Right forelimb (tissue), 1 donor: ENCODE results near the gene KIR2DL1.
"Not testable (repeated sequence)": the region's sequence is repeated elsewhere in the genome, so short reads cannot be mapped to it uniquely, and the experiment has no call there.

Experiments used
- DNase-seq: peaks from one replicate; pipeline ENCODE4 v3.0.0-alpha.2; 2018

Gene KIR2DL1

DNA sequence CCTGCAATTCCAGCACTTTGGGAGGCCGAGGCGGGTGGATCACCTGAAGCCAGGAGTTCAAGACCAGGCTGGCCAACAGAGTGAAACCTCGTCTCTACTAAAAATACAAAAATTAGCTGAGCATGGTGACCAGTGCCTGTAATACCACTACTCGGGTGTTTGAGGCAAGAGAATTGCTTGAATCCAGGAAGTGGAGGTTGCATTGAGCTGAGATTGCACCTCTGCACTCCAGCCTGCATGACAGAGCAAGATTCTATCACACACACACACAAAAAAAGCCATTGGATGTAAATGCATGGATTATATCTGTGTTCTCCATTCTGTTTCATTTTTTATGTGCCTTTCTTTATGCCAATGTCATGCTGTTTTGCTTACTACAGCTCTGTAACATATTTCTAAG lies 54.8 kb downstream of the KIR2DL1 start:
- not testable (repeated sequence) for DNase-seq

DNA sequence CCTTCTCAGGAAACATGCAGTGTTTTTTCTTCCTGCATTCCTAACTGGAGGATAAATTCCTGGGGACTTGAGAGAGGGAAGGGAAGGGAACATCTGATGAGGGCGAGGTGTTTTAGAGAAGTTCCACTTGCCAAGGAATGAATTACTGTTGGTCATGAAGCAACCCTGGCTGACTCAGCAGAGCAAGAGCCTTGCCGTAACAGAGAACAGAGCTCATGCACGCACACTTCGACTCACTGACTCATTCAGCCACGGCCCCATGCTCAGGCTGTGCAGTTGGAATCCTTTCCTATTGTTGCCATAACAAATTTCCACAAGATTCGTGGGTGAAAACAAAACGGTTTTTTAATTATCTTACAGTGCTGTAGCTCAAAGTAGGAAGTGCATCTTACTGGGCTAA lies 55.7 kb downstream of the KIR2DL1 start:
- DNase-seq = not testable (repeated sequence)

DNA sequence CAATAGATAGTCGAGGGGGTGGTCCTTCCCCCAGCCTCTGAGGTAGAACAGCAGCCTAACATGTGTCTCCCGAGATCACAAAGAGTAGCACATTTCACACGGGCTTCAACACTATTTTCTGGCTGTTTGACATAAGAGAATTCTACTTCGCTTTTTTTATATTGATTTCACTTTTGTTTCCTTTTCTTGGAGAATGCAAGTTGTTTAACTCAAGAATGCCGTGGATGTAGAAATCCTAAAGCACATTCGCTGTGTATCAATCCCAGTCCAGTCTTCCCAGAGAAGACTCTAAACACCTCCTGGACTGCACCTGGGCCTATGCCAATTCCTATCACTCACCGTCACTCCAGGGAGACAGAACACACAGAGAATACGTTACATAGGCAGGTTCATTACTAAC lies 58.5 kb downstream of the KIR2DL1 start:
- DNase-seq = not testable (repeated sequence)

DNA sequence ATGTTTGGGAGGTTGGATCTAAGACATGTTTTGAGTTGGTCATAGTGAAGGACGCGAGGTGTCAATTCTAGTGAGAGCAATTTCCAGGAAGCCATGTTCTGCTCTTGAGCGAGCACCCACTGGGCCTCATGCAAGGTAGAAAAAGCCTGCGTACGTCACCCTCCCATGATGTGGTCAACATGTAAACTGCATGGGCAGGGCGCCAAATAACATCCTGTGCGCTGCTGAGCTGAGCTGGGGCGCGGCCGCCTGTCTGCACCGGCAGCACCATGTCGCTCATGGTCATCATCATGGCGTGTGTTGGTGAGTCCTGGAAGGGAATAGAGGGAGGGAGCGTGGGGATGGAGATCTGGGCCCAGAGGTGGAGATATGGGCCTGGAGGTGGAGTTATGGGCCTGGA lies 62.9 kb downstream of the KIR2DL1 start, which contains the start of gene KIR2DS4:
Gene KIR2DS4 (plus strand): TSS at position 181 of the 400 bp plus-strand sequence.
- DNase-seq = not testable (repeated sequence)
